NCI-H2196 treated with DMSO at 0.1 percent for 48 hours (cell line): ENCODE data around the gene PRRT3.
"Not testable (repeated sequence)": the region's sequence is repeated elsewhere in the genome, so short reads cannot be mapped to it uniquely, and the experiment has no call there.

Source experiments
- DNase-seq: peaks from one replicate; lab custom pipeline; 2025; ENCODE audit not compliant: unreplicated experiment; lab: John Stamatoyannopoulos, UW

Gene PRRT3

GRCh38 chr3:9918261-9919038 is 33.8 kb downstream of the PRRT3 start:
- no peak for DNase-seq

DNA sequence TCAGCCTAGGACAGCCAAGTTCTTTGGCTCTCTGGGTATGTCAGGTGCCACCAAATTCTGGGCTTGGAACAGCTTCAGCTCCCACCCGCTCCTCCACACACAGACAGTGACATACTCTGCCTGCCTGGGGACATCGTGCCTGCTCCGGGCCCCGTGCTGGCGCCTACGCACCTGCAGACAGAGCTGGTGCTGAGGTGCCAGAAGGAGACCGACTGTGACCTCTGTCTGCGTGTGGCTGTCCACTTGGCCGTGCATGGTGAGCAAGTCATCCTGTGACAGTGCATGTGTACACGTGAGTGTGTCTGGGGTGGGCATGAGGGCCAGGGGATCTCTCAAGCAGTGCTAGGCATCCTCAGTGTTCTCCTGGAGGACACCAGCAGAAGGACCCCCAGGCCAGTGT is 34.4 kb downstream of the PRRT3 start:
- DNase-seq: no peak

DNA sequence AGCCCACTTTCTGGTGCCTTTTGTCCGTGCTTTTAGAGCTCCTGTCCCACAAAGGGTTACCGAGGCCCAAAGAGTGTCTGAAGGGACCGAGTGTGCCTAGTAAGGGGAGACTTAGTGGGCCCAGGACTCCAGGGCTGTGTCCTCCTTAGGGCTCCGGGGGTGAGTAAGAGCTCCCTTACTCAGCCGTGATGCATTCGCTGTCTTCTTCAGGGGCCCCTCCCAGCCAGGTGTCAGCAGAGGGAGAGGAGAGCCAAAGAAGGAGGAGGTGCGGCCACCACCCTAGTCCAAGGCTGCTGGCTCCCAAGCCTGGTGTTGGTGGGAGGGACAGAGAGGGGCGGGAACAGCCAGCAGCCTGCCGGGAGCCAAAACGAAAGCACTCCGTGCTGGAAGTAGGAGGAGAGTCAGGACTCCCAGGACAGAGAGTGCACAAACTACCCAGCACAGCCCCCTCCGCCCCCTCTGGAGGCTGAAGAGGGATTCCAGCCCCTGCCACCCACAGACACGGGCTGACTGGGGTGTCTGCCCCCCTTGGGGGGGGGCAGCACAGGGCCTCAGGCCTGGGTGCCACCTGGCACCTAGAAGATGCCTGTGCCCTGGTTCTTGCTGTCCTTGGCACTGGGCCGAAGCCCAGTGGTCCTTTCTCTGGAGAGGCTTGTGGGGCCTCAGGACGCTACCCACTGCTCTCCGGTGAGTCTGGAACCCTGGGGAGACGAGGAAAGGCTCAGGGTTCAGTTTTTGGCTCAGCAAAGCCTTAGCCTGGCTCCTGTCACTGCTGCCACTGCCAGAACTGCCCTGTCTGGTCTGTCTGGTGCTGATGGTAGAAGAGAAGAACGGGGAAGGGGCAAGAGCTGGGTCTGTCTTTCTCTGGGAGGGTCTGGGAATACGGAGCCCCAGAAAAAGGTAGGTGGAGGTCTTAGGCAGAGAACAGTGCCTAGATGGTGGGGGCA is 35.2 kb downstream of the PRRT3 start, which contains the start of gene IL17RC:
TSS of gene IL17RC (plus strand) at position 365 of the 947 bp plus-strand sequence. CDS start at position 583, 218 bp downstream.
- DNase-seq: peak; percentile 66

GRCh38 chr3:9916346-9916733 is 35.9 kb downstream of the PRRT3 start:
- no peak for DNase-seq

- no peak for DNase-seq
These were observed 36.7 kb downstream of the PRRT3 start for GRCh38 chr3:9915254-9916141.

GRCh38 chr3:9914559-9915253 is 37.5 kb downstream of the PRRT3 start:
- no peak for DNase-seq

- DNase-seq: no peak
These were observed 38.2 kb downstream of the PRRT3 start for GRCh38 chr3:9914011-9914410.

GRCh38 chr3:9913601-9914000 is 38.6 kb downstream of the PRRT3 start:
- DNase-seq: no peak

DNA sequence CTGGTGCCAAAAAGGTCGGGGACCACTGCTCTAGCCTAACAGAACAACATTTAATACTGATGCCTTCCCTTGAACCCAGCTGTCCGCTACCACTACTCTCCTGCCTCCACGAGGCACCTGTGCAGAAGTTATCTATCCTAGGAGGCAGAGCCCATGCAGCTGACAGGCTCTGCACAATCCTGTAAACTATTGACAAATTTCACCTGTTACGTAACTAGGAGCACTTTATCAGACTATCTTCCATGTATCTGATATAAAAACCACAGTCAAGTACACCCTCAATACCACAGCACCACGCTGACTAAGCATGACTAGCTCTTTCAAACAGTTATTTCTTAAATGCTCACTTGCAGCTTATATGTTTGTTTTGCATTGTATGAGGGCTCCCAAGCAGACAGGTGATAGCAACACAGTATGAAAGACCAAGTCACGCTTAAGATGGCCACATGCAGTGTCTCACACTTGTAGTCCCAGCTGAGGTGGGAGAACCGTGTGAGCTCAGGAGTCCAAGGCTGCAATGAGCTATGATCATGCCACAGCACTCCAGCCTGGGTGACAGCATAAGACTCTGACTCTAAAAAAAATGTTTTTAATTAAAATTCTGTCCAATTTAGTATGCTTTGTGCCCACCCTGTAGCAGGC is 39.8 kb downstream of the PRRT3 start:
- no peak for DNase-seq

DNA sequence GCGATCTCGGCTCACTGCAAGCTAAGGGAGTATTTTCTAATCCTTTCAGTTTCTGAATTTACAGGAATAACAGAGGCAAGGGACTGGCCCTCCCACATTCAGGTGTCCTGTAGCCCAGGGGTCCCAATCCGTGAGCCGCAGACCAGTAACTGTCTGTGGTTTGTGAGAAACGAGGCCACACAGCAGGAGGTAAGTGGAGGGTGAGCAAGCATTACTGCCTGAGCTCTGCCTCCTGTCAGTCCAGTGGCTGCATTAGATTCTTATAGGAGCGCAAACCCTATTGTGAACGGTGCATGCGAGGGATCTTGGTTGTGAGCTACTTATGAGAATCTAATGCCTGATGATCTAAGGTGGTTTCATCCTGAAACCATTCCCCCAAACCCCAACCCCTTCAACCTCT is 40.3 kb downstream of the PRRT3 start:
- DNase-seq: no peak

GRCh38 chr3:9909221-9910013 is 42.8 kb downstream of the PRRT3 start:
- DNase-seq: no peak

DNA sequence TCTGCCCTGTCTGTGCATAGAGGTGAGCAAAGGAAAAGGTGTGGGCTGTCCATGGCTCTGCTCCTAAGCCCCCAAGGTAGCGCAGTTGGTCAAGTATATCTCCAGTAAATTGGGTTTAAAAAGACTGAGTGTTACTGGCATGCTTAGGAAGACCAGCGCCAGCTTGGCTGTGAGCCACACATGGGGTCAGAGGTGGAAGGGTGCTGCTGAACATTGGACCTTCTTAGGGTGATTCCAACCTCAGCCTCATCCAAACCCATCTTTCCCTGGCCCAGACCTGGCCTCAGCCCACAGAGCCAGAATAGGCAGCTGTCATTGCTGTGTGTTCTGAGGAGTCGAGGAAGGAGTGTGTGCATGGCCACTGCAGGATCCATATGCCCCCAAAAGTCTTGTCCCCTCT is 43.9 kb downstream of the PRRT3 start:
- DNase-seq: no peak

GRCh38 chr3:9906480-9906879 is 45.7 kb downstream of the PRRT3 start:
- DNase-seq: no peak

- DNase-seq: no peak
These were observed 48.3 kb downstream of the PRRT3 start for GRCh38 chr3:9903904-9904303.

- DNase-seq: no peak
These were observed 49.0 kb downstream of the PRRT3 start for GRCh38 chr3:9903238-9903624.

DNA sequence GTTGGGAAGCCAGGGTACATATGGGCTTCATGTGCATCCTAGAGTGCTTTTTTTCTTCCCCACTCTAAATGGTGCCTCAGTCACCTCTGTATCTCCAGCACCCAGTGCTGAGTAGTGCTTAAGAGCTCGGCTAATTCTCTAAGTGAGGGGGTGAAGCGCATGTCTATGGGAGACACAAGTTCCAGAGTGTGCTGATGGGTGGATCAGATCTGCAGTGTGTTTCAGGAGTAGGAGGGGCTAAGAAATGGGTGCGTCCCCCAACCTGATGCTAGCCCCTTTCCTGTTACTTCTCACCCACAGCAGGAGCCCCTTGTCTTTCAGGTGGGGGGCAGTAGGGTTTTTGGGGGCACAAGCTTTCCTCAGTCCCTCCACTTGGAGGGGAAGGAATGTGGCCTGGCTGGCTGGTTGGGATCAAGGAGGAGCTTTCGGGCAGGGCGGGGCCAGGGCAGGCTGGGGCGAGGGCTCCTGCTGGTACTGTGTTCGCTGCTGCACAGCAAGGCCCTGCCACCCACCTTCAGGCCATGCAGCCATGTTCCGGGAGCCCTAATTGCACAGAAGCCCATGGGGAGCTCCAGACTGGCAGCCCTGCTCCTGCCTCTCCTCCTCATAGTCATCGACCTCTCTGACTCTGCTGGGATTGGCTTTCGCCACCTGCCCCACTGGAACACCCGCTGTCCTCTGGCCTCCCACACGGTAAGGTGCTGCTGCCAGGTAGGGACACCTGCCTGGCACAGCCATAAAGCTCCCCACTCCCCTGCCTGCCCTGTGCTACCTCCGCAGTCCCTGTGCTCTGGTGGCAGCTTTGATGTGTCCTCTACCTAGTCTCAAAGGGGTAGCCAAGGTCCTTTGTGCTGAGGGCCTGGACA is 49.6 kb downstream of the PRRT3 start, which contains the start of gene IL17RE:
TSS of gene IL17RE (plus strand) at position 477 of the 866 bp plus-strand sequence. CDS start at position 562, 85 bp downstream.
- no peak for DNase-seq

GRCh38 chr3:9901967-9902366 is 50.2 kb downstream of the PRRT3 start:
- no peak for DNase-seq

GRCh38 chr3:9900965-9901415 is 51.2 kb downstream of the PRRT3 start:
- DNase-seq: not testable (repeated sequence)
